T1000 (cell line): ENCODE results near the gene NOX3.

Experiments
- DNase-seq: peaks from one replicate; lab custom pipeline; 2025; ENCODE audit warnings: mixed read lengths; lab: John Stamatoyannopoulos, UW

Gene NOX3

DNA sequence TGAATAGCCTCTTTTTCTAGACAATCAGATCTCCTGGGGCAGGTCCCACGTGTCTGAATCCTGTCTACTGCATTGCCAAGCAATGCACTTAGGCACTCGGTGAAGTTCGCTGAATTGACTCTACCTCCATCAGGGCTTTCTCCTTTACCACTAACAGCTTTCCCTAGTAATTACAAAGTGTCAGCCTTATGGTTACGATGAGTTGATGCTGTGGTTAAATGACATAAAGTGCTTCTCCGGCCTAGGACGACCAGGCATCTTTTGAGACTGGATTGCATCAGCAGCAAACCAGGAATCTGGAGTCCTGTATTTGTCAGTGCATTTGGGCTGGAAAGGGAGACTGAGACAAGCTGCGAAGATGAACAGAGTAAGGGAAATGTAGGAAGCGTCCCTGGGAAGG is 21.5 kb downstream of the NOX3 start:
- DNase-seq, result no peak

- no peak for DNase-seq
These were observed 23.3 kb downstream of the NOX3 start for GRCh38 chr6:155432293-155432692.

- DNase-seq, result no peak
These were observed 26.2 kb downstream of the NOX3 start for GRCh38 chr6:155429321-155429893.

DNA sequence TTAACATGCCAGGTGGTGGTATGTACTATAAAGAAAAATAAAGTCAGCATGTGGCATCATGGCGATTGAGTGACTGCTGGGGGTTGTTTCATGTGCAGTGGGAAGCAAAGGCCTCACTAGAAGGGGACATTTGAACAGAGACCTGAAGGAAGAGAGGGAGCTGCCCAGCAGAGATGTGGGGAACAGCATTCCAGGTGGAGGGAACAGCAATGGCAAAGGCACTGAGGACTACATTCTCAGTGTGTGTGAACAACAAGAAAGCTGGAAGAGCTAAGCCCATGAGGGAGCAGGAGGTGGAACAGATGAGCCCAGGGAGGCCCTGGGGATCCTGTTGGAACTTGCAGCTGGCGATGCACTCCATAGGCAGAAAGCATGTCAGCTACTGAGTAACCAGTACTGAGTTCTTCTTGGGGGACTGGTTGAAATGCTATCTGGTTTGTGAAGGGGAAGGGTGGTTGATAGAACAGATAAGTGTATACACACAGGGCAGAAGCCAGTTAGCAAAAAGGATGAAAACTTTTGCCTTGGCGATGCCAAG is 29.2 kb downstream of the NOX3 start:
- DNase-seq, result no peak

- DNase-seq, result no peak
These were observed 31.5 kb downstream of the NOX3 start for GRCh38 chr6:155424181-155424580.

DNA sequence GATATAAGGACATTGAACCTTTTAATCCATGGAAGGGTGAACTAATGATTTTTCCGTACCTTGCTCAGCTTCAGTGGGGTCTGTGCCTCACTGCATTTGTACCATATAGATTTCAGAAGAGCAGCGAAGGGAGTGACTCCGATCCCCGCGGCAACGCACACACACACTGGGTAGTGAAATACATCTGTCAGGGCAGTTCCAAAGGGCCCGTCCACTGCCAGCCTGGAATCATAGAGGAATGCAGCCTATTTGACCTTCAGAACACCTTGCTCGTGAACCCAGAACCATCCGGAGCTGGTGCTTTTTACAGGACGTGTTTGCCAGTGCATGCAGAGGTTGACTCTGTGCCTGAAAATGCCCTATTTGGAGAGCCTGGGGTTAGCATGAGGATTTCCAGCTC is 33.0 kb downstream of the NOX3 start:
- no peak for DNase-seq

GRCh38 chr6:155420492-155420891 is 35.1 kb downstream of the NOX3 start:
- no peak for DNase-seq

GRCh38 chr6:155419161-155419560 is 36.5 kb downstream of the NOX3 start:
- no peak for DNase-seq

- peak; percentile 29 for DNase-seq
These were observed 37.5 kb downstream of the NOX3 start for GRCh38 chr6:155418017-155418761.

GRCh38 chr6:155417454-155417853 is 38.2 kb downstream of the NOX3 start:
- no peak for DNase-seq

DNA sequence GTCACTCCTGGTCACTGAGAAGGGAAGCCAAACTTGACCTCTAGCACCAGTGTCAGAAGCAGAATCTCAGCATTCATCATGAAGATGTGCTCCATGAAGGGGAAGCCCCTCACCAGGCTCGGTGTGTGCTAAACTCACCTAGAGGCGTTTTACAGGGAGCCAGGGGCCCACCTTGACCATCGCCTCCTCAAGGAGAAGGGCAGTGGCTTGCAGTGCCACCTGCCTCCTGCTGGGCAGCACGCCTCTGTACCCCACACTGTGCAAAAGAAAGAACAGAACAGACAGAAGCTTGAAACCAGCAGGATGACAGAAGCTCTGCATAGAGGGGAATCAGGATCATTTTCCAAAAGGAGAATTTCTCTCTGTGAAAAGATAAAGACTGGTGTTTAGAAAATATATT is 39.7 kb downstream of the NOX3 start:
- DNase-seq, result no peak

DNA sequence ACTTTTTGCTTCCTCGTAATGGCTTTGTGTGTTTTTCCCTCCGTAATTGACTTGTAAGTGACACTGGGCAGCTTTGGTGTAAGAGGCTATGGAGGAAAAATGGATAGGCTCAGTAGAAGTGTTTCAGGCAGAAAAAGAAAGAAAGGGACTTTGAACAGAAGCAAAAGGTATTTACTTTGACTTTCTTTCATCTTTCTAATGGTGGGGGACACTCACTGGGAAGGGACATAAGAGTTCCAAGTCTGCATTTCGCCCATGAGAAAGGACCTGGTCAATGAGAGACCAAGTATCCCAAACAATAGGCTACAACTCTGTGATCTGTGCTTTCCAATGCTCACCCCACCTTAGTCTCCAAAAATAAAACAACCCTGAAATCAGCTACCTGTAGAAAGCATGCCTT is 41.6 kb downstream of the NOX3 start:
- DNase-seq, result no peak

DNA sequence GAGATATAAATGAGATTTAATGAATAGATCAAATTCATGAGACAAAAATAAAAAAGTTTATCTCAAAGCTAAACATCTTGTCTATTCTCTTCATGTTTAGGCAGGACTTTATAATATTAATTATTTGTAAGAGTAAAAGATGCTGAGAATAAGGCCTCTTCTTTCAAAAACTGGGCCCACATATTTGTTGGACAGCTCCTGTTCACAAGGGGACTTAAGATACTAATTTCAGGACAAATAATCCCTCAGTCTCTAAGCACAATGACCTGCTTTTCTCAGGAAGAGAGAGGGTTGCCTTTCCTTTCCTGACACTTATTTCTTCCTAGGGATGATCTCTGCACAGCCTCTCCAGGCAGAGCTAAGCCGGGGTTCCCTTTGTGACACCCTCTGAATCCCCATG is 43.3 kb downstream of the NOX3 start:
- no peak for DNase-seq

DNA sequence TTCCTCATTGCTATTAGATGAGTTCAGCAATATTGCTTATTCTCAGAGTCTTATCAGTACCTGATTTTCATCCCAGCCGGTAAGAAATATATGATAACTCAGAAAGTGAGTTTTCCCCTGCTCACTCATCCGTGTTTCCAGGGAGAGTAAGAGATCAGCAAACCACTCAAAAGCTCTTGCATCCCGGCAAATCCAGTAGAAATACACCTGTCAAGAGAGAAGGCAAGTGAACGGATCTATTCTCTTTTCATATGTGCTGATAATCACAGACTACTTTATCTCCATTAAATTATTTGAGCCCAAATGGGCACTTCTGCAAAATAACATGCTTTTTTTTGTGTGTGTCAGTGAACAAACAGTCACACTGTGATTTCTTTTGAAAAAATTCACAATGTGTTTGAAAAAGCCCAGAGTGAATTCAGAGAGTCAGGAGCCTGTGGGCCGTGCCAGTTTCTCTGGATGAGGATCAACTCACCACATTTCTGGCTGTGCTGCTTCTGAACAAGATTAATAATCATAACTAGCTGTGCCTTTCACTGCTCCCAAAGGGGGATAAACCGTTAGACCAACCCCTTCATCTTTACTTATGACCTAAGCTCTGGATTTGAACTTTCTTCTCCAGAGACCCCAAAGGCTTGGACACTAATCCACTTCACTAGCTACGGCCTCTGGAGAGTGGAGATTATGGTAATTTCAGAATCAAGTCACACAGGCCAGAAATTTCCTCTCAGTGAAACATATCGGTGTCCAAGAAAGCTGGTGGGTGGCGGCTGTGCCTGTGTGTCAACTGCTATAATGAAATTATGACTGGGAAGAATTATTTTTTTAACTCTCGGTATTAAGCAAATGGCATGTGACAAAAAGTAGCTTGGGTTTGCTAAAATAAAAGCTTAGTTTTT is 44.2 kb downstream of the NOX3 start:
- no peak for DNase-seq

GRCh38 chr6:155409391-155409790 is 46.2 kb downstream of the NOX3 start:
- no peak for DNase-seq

GRCh38 chr6:155408981-155409380 is 46.7 kb downstream of the NOX3 start:
- DNase-seq, result no peak

DNA sequence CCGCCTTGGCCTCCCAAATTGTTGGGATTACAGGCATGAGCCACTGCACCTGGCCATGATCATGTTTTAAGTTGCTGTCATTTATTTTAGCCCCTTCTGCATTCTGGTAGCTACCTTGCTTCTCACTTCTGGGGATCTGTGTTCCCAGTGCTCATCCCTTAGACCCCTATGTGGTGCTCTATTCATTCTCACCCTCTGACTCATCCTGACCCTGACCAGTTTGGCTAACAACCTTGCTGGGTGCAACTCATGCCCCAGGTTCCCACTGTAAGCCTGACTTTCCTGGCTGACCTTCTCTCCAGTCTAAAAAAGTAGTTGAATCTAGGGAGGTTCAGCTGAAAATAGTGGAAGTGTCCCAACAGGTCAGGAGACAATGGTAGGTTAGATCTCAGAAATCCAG is 47.4 kb downstream of the NOX3 start:
- no peak for DNase-seq

- no peak for DNase-seq
These were observed 48.8 kb downstream of the NOX3 start for GRCh38 chr6:155406801-155407200.

DNA sequence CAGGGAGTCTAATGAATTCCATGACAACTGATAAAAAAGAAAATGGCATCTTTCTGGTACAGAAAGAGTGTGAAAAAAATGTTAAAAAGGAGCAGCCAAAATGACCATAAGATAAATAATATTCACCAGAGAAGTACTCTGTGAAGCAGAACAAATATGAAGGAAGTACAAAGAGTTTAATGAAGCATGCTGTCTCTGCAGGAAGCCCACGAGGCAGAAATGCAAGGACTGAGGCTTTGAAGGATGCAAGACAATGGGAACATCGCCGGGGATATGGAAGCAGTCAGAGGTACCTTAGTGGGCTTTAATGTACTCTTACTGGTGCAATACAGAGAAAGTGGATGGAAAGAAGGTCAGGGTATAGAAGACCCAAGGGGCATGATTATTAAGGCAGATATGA is 50.7 kb downstream of the NOX3 start:
- no peak for DNase-seq

DNA sequence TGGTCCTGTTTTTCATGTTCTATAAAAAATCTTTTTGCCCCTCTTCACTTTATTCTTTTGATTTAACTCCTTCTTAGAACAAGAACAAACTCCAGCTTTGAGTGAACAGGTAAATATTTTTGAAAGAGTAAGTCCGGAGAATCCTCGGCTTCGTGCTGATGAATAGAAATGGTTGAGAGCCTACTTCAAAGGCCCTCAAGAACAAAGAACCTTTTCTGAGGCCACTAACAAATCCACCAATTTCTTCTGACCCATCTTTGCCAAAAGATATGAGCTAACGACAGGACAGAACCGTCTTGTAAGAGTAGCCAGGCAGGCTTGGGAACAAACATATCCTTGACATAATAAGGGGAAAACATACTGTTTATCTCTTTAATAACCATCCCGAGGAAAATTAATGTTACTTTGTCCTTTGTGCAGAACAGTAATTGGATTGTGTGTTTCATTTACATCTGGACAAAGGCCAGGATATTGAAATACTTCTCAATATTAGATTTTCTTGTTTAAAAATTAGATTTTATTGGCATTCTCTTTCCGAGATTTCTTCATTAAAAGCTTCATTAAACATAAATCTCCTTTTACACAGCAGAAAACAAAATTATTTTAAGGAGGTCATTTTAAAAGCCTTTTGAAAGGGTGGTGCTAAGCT is 52.9 kb downstream of the NOX3 start:
- no peak for DNase-seq

GRCh38 chr6:155400654-155400965 is 55.0 kb downstream of the NOX3 start:
- DNase-seq, result no peak
